MM.1S (cell line): ENCODE data around the gene MARVELD3.

ENCODE experiments used
- DNase-seq: peaks from one replicate; pipeline ENCODE4 v3.0.0-alpha.2; 2015
- H2AFZ ChIP-seq: fragments of 300-600 bp; sonication (generic); 2 replicates; pipeline ENCODE4 v1.6.0; 2016; ENCODE audit warnings: antibody characterized with exemption, low read length
- H3F3A ChIP-seq: fragments of 300-600 bp; sonication (generic); 2 replicates; pipeline ENCODE4 v1.6.1; 2016; ENCODE audit warnings: mild to moderate bottlenecking, antibody characterized with exemption, low read length, moderate library complexity, mixed read lengths; ENCODE audit not compliant: insufficient read depth
- H3K27ac ChIP-seq: fragments of 300-600 bp; sonication (generic); 2 replicates; pipeline ENCODE4 v1.5.1; 2016; ENCODE audit warnings: mild to moderate bottlenecking, low read length
- H3K27me3 ChIP-seq: fragments of 300-600 bp; sonication (generic); replicated peaks from 2 replicates; pipeline ENCODE4 v1.6.0; 2016; ENCODE audit warnings: low read length; ENCODE audit not compliant: insufficient read depth
- H3K36me3 ChIP-seq: fragments of 300-600 bp; sonication (generic); replicated peaks from 2 replicates; pipeline ENCODE4 v1.6.1; 2016; ENCODE audit warnings: mild to moderate bottlenecking, low read length, mixed read lengths; ENCODE audit not compliant: insufficient read depth
- H3K4me1 ChIP-seq: fragments of 300-600 bp; sonication (generic); 2 replicates; pipeline ENCODE4 v1.6.1; 2016; ENCODE audit warnings: low read length, mixed read lengths
- H3K4me2 ChIP-seq: fragments of 300-600 bp; sonication (generic); 2 replicates; pipeline ENCODE4 v1.6.0; 2016; ENCODE audit warnings: low read depth, low read length
- H3K4me3 ChIP-seq: fragments of 300-600 bp; sonication (generic); 2 replicates; pipeline ENCODE4 v1.5.1; 2016; ENCODE audit warnings: low read length, mixed read lengths
- H3K79me2 ChIP-seq: fragments of 300-600 bp; sonication (generic); 2 replicates; pipeline ENCODE4 v1.6.1; 2016; ENCODE audit warnings: mixed run types, low read length, mixed read lengths
- H3K9ac ChIP-seq: fragments of 300-600 bp; sonication (generic); 2 replicates; pipeline ENCODE4 v1.6.1; 2016; ENCODE audit warnings: low read length, mixed read lengths
- H3K9me2 ChIP-seq: fragments of 300-600 bp; sonication (generic); replicated peaks from 2 replicates; pipeline ENCODE4 v1.6.1; 2016; ENCODE audit warnings: mild to moderate bottlenecking, low read length, mixed read lengths; ENCODE audit not compliant: insufficient read depth
- H3K9me3 ChIP-seq: fragments of 300-600 bp; sonication (generic); replicated peaks from 2 replicates; pipeline ENCODE4 v1.6.1; 2016; ENCODE audit warnings: mild to moderate bottlenecking, low read length, mixed read lengths; ENCODE audit not compliant: insufficient read depth
- H4K20me1 ChIP-seq: fragments of 300-600 bp; sonication (generic); 2 replicates; pipeline ENCODE4 v1.6.1; 2016; ENCODE audit warnings: mild to moderate bottlenecking, low read length, moderate library complexity, mixed read lengths; ENCODE audit not compliant: insufficient read depth
- EZH2 ChIP-seq: fragments of 300-600 bp; sonication (generic); optimal IDR thresholded peaks from 2 replicates; pipeline ENCODE3; 2017; ENCODE audit warnings: low read depth, mild to moderate bottlenecking, antibody characterized with exemption, low read length, mixed read lengths
- EZH2phosphoT487 ChIP-seq: fragments of 300-600 bp; sonication (generic); IDR thresholded peaks from 2 replicates; pipeline ENCODE4 v1.6.1; 2018; ENCODE audit warnings: antibody characterized with exemption, low read length
- TF ChIP-seq, protein P1 (sequence below): fragments of 300-600 bp; sonication (generic); IDR thresholded peaks from 2 replicates; pipeline ENCODE4 v1.5.1; 2016; ENCODE audit warnings: antibody characterized with exemption, low read length, mixed read lengths

Gene MARVELD3

DNA sequence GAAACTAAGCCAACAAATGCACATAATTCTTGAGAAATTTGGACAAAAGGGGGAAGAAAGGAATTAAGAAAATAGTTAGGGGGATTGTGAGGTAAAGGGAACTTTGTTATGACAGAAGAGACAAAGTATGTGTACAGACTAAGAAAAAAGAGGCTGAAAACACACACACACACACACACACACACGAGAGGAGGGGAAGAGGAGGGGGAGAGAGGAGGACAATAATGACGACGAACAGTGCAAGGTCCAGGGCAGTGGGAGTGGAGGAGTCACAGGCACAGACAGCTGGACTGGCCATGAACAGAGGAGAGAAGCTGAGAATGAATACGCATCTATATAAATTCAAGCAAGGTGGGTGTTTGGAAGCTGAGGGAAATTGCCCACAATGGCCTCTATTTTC is 44.6 kb downstream of the MARVELD3 start:
- no peak overlapping the region for H3K27ac ChIP-seq
- no peaks in the 10 kb centered on the region for H4K20me1 ChIP-seq
- H3K79me2 ChIP-seq, result no peaks in the 10 kb centered on the region
- H3K4me2 ChIP-seq, result no peak overlapping the region
- no peak for DNase-seq
- H3K4me3 ChIP-seq, result no peak overlapping the region
- H3K36me3 ChIP-seq, result no peaks in the 10 kb centered on the region
- no peaks in the 10 kb centered on the region for H3K9me2 ChIP-seq
- H3K4me1 ChIP-seq, result no peaks in the 10 kb centered on the region
- no peak overlapping the region for H2AFZ ChIP-seq
- no peak overlapping the region for H3K9ac ChIP-seq
- no peaks in the 10 kb centered on the region for H3K9me3 ChIP-seq
- no peak for TF ChIP-seq EZH2
- TF ChIP-seq, protein P1, sequence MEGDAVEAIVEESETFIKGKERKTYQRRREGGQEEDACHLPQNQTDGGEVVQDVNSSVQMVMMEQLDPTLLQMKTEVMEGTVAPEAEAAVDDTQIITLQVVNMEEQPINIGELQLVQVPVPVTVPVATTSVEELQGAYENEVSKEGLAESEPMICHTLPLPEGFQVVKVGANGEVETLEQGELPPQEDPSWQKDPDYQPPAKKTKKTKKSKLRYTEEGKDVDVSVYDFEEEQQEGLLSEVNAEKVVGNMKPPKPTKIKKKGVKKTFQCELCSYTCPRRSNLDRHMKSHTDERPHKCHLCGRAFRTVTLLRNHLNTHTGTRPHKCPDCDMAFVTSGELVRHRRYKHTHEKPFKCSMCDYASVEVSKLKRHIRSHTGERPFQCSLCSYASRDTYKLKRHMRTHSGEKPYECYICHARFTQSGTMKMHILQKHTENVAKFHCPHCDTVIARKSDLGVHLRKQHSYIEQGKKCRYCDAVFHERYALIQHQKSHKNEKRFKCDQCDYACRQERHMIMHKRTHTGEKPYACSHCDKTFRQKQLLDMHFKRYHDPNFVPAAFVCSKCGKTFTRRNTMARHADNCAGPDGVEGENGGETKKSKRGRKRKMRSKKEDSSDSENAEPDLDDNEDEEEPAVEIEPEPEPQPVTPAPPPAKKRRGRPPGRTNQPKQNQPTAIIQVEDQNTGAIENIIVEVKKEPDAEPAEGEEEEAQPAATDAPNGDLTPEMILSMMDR, result no peak
- H3F3A ChIP-seq, result no peaks in the 10 kb centered on the region
- H3K27me3 ChIP-seq, result no peaks in the 10 kb centered on the region

DNA sequence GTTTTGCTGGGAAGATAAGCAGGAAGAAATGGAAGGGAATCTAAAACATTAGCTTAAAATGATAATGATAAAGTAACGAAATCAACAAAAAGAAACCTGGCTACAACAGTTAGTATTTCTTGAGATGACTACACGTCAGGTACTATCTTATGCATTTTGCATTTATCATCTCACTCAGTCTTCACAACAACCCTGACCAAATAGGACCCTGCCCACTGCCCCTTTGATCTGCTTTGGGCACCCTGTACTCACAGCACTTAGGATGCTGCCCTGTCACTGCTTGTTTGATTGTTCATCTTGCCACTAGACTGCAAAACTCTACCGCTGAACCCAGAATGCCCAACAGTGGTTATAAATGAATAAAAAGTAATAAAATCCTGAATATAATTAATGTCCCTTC is 45.2 kb downstream of the MARVELD3 start:
- DNase-seq, result no peak
- Histone ChIP-seq H4K20me1 (no peaks in the 10 kb centered on the region), H3K27me3 (no peaks in the 10 kb centered on the region), H3K27ac (no peak overlapping the region), H3K36me3 (no peaks in the 10 kb centered on the region), H3F3A (no peaks in the 10 kb centered on the region), H3K4me1 (no peaks in the 10 kb centered on the region), H3K9ac (no peak overlapping the region), H3K79me2 (no peaks in the 10 kb centered on the region), H2AFZ (no peak overlapping the region), H3K4me2 (no peak overlapping the region), H3K9me3 (no peaks in the 10 kb centered on the region), H3K4me3 (no peak overlapping the region), H3K9me2 (no peaks in the 10 kb centered on the region)
- TF ChIP-seq EZH2 (no peak), EZH2phosphoT487 (no peak)
- TF ChIP-seq, protein P1, result no peak

DNA sequence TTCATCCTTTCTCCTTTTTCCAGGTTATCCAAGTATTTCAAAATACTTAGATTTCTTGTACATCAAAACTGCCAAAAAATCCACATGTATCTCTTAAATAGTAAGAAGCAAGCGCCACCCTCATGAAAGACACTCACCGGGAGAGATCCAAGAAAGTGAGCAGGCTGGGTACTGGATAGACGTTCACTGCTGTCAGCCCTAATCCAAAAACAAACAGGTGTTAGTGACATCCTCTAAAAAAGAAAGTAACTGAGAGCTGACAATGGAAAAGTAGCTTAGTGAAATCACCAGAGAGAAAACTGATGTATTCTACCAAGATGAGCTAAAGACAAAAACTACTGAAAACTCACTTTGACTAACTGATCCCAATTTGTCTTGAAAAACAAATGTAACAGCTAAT is 46.1 kb downstream of the MARVELD3 start:
- Histone ChIP-seq H3K9ac (no peak overlapping the region), H3F3A (no peaks in the 10 kb centered on the region), H2AFZ (no peak overlapping the region), H3K4me2 (no peak overlapping the region), H3K9me3 (no peaks in the 10 kb centered on the region), H3K27me3 (no peaks in the 10 kb centered on the region), H3K4me1 (no peaks in the 10 kb centered on the region), H3K9me2 (no peaks in the 10 kb centered on the region), H3K4me3 (no peak overlapping the region), H3K27ac (no peak overlapping the region), H3K36me3 (no peaks in the 10 kb centered on the region), H3K79me2 (no peaks in the 10 kb centered on the region), H4K20me1 (no peaks in the 10 kb centered on the region)
- no peak for DNase-seq
- TF ChIP-seq, protein P1, result no peak
- TF ChIP-seq EZH2phosphoT487 (no peak), EZH2 (no peak)
